Muscle layer of colon (tissue), 2 donors: ENCODE data around the gene RBP5.

Experiments used
- H3K27ac ChIP-seq: one replicate; pipeline ENCODE4 v1.7.0; 2013; ENCODE audit warnings: low read depth, mild to moderate bottlenecking, low read length, moderate library complexity
- H3K27me3 ChIP-seq, 2 donors: one replicate each; pipeline ENCODE4 v1.7.0; 2013; ENCODE audit warnings: low read length in 2 of 2, mild to moderate bottlenecking in 2 of 2; ENCODE audit not compliant: insufficient read depth in 2 of 2, control insufficient read depth in 1 of 2
- H3K36me3 ChIP-seq: one replicate; pipeline ENCODE4 v1.7.0; 2013; ENCODE audit warnings: mild to moderate bottlenecking, low read length; ENCODE audit not compliant: insufficient read depth
- H3K4me1 ChIP-seq: one replicate; pipeline ENCODE4 v1.7.0; 2013; ENCODE audit warnings: mild to moderate bottlenecking, low read length; ENCODE audit not compliant: insufficient read depth
- H3K4me3 ChIP-seq, 2 donors: one replicate each; pipeline ENCODE4 v1.7.0; 2013; ENCODE audit warnings: low read length in 2 of 2, low read depth in 1 of 2, mild to moderate bottlenecking in 1 of 2, moderate library complexity in 1 of 2
- H3K9ac ChIP-seq: one replicate; pipeline ENCODE4 v1.7.0; 2013; ENCODE audit warnings: low read length
- H3K9me3 ChIP-seq: one replicate; pipeline ENCODE4 v1.7.0; 2013; ENCODE audit warnings: mild to moderate bottlenecking, low read length
- donor health status: abdominal sarcoma.
- donor health status: Adenocarcinoma of cecum.

The RBP5 gene

GRCh38 chr12:7096006-7096932 is 32.4 kb downstream of the RBP5 start:
- peaks cover 6% of the 10 kb centered on the region for H3K36me3 ChIP-seq
- H3K4me1 ChIP-seq, result peaks cover 11% of the 10 kb centered on the region
- H3K27ac ChIP-seq, result no peak overlapping the region
- no peaks in the 10 kb centered on the region for H3K9me3 ChIP-seq
- no peak overlapping the region for H3K9ac ChIP-seq
- no peaks in the 10 kb centered on the region for H3K27me3 ChIP-seq
- H3K4me3 ChIP-seq, result no peak overlapping the region

- Histone ChIP-seq H3K27me3 (no peaks in the 10 kb centered on the region), H3K27ac (no peak overlapping the region), H3K4me3 (no peak overlapping the region), H3K9ac (no peak overlapping the region), H3K4me1 (peaks cover 25% of the 10 kb centered on the region), H3K36me3 (peaks cover 15% of the 10 kb centered on the region), H3K9me3 (no peaks in the 10 kb centered on the region)
Measured at GRCh38 chr12:7093892-7094291, 34.8 kb downstream of the RBP5 start.

- Histone ChIP-seq H3K9ac (no peak overlapping the region), H3K36me3 (peaks cover 19% of the 10 kb centered on the region), H3K27me3 (no peaks in the 10 kb centered on the region), H3K9me3 (no peaks in the 10 kb centered on the region), H3K4me1 (peaks cover 25% of the 10 kb centered on the region), H3K4me3 (no peak overlapping the region), H3K27ac (no peak overlapping the region)
Measured at GRCh38 chr12:7093486-7093885, 35.2 kb downstream of the RBP5 start.

- no peaks in the 10 kb centered on the region for H3K27me3 ChIP-seq
- H3K27ac ChIP-seq, result peak overlapping the region; percentile 98
- peaks cover 24% of the 10 kb centered on the region for H3K36me3 ChIP-seq
- peaks cover 25% of the 10 kb centered on the region for H3K4me1 ChIP-seq
- H3K4me3 ChIP-seq, result peak overlapping the region in 1 of 2 donors; percentile 75
- H3K9ac ChIP-seq, result peak overlapping the region; percentile 30
- H3K9me3 ChIP-seq, result no peaks in the 10 kb centered on the region
Measured at GRCh38 chr12:7092986-7093460, 35.7 kb downstream of the RBP5 start.

- no peaks in the 10 kb centered on the region for H3K27me3 ChIP-seq
- no peaks in the 10 kb centered on the region for H3K9me3 ChIP-seq
- H3K36me3 ChIP-seq, result peaks cover 30% of the 10 kb centered on the region
- peak within 1 kb of the TSS; percentile 30 for H3K9ac ChIP-seq
- H3K27ac ChIP-seq, result peak within 1 kb of the TSS; percentile 98
- H3K4me1 ChIP-seq, result peaks cover 25% of the 10 kb centered on the region
- H3K4me3 ChIP-seq, result peak within 1 kb of the TSS; percentile 62 to 75
Measured at GRCh38 chr12:7092229-7092985, 36.3 kb downstream of the RBP5 start, which contains the start of gene C1R. Gene C1R, minus strand, starts transcription at chr12:7092445. Its CDS starts 57 bp downstream, at chr12:7092388.

- no peaks in the 10 kb centered on the region for H3K9me3 ChIP-seq
- no peaks in the 10 kb centered on the region for H3K27me3 ChIP-seq
- peaks cover 25% of the 10 kb centered on the region for H3K4me1 ChIP-seq
- H3K27ac ChIP-seq, result peak overlapping the region; percentile 98
- peaks cover 32% of the 10 kb centered on the region for H3K36me3 ChIP-seq
- peak overlapping the region; percentile 62 to 75 for H3K4me3 ChIP-seq
- H3K9ac ChIP-seq, result peak overlapping the region; percentile 30
Measured at GRCh38 chr12:7091660-7092228, 36.9 kb downstream of the RBP5 start.

GRCh38 chr12:7091171-7091570 is 37.5 kb downstream of the RBP5 start:
- Histone ChIP-seq H3K36me3 (peaks cover 38% of the 10 kb centered on the region), H3K27ac (peak overlapping the region; percentile 98), H3K9me3 (no peaks in the 10 kb centered on the region), H3K9ac (peak overlapping the region; percentile 30), H3K27me3 (no peaks in the 10 kb centered on the region), H3K4me3 (peak overlapping the region; percentile 62 to 75), H3K4me1 (peaks cover 25% of the 10 kb centered on the region)

GRCh38 chr12:7090222-7090998 is 38.3 kb downstream of the RBP5 start:
- Histone ChIP-seq H3K4me3 (peak overlapping the region in 1 of 2 donors; percentile 75), H3K9ac (peak overlapping the region; percentile 30), H3K4me1 (peaks cover 25% of the 10 kb centered on the region), H3K9me3 (no peaks in the 10 kb centered on the region), H3K36me3 (peaks cover 46% of the 10 kb centered on the region), H3K27me3 (no peaks in the 10 kb centered on the region), H3K27ac (peak overlapping the region; percentile 98)

- Histone ChIP-seq H3K27me3 (no peaks in the 10 kb centered on the region), H3K36me3 (peaks cover 56% of the 10 kb centered on the region), H3K27ac (no peak overlapping the region), H3K4me1 (peaks cover 25% of the 10 kb centered on the region), H3K9me3 (no peaks in the 10 kb centered on the region), H3K4me3 (no peak overlapping the region), H3K9ac (no peak overlapping the region)
Measured at GRCh38 chr12:7089196-7089871, 39.4 kb downstream of the RBP5 start.

- H3K9ac ChIP-seq, result no peak overlapping the region
- H3K9me3 ChIP-seq, result no peaks in the 10 kb centered on the region
- H3K27me3 ChIP-seq, result no peaks in the 10 kb centered on the region
- H3K4me1 ChIP-seq, result no peaks in the 10 kb centered on the region
- no peak overlapping the region for H3K27ac ChIP-seq
- peaks cover 59% of the 10 kb centered on the region for H3K36me3 ChIP-seq
- no peak overlapping the region for H3K4me3 ChIP-seq
Measured at GRCh38 chr12:7083125-7083524, 45.6 kb downstream of the RBP5 start.
